Kidney (tissue), 14 donors: ENCODE results near the gene MYO10. TPM values are rescaled to one million over a fixed set of nuclear protein-coding genes. Genes with fewer than 3 reads are reported as not detected.

Source experiments
- DNase-seq, 5 donors: peaks; one replicate each; pipeline ENCODE4 v3.0.0-alpha.2; 2013 to 2020
- FAIRE-seq: peaks from 2 replicates; lab custom pipeline; 2012; peaks lifted over from hg19 to GRCh38; lab: Jason Lieb, UNC
- H3K27ac ChIP-seq, 2 donors: one replicate each; pipeline ENCODE4 v1.7.0; 2013; ENCODE audit warnings: low read depth in 2 of 2, low read length in 2 of 2, inconsistent platforms in 1 of 2
- H3K27me3 ChIP-seq: one replicate; pipeline ENCODE4 v1.7.1; 2013; ENCODE audit warnings: low read length, inconsistent platforms; ENCODE audit not compliant: control insufficient read depth, insufficient read depth
- H3K36me3 ChIP-seq, 3 donors: one replicate each; pipeline versions ENCODE4 v1.7.0 to v1.7.1; 2013; ENCODE audit warnings: low read length in 3 of 3, control low read depth in 1 of 3, inconsistent platforms in 1 of 3; ENCODE audit not compliant: insufficient read depth in 3 of 3, control insufficient read depth in 2 of 3
- H3K4me1 ChIP-seq, 3 donors: one replicate each; pipeline versions ENCODE4 v1.7.0 to v1.7.1; 2013; ENCODE audit warnings: low read length in 3 of 3, inconsistent platforms in 1 of 3, low read depth in 1 of 3; ENCODE audit not compliant: control insufficient read depth in 2 of 3, insufficient read depth in 2 of 3
- H3K4me3 ChIP-seq, 3 donors: one replicate each; pipeline versions ENCODE4 v1.7.0 to v1.8.1; 2013; ENCODE audit warnings: low read length in 3 of 3, control low read depth in 1 of 3, inconsistent platforms in 1 of 3
- H3K9ac ChIP-seq, 3 donors: one replicate each; pipeline versions ENCODE4 v1.7.0 to v1.7.1; 2013; ENCODE audit warnings: low read length in 3 of 3, control low read depth in 1 of 3, inconsistent platforms in 1 of 3
- H3K9me3 ChIP-seq, 3 donors: one replicate each; pipeline versions ENCODE4 v1.7.0 to v1.7.1; 2013; ENCODE audit warnings: low read length in 3 of 3, control low read depth in 1 of 3, inconsistent platforms in 1 of 3; ENCODE audit not compliant: control insufficient read depth in 2 of 3, insufficient read depth in 1 of 3
- intact Hi-C: fragments of 100-400 bp; cut with DNase I; formaldehyde crosslinking; loops from one replicate; pipeline ENCODE4 v1.11.1; 2022
- polyA plus RNA-seq: library from polyadenylated mRNA; stranded (reverse); fragments of 350-450 nt; fragmentation: Illumina TruSeq; extraction: RNeasy Lipid Tissue Mini Kit (QIAGEN cat#74804); gene quantifications from one replicate; pipeline ENCODE4 v1.2.3, GENCODE V29; 2014; ENCODE audit warnings: low read depth, low replicate concordance; ENCODE audit not compliant: insufficient read depth
- total RNA-seq: library from RNA; stranded (reverse); fragmentation: NEBNext Ultra II Directional; extraction: Animal tissue kit (Norgen Biotek cat#: 25700); gene quantifications from one replicate; pipeline ENCODE4 v1.2.1, GENCODE V29; 2021
- TF ChIP-seq, protein P1 (sequence below): IDR thresholded peaks from 3 replicates; pipeline ENCODE4 v1.5.1; 2012; ENCODE audit warnings: mild to moderate bottlenecking, moderate library complexity, borderline replicate concordance; ENCODE audit not compliant: insufficient read depth; ENCODE audit errors: extremely low read depth
- donor health status: control.
- donor health status: control.
- donor health status: control.
- donor health status: control.
- donor health status: control.
- donor health status: DM: yes; HTN: yes; CAD: no.
- donor health status: Normal renal cell carcinoma (clear cell type).

MYO10 gene
- total and polyA plus RNA-seq, 2 donors from 2014 or later = 7.6 to 52.4 TPM

GRCh38 chr5:16644301-16644889 lies 291.7 kb downstream of the MYO10 start:
- no peaks in the 10 kb centered on the region for H3K9me3 ChIP-seq
- H3K36me3 ChIP-seq = no peaks in the 10 kb centered on the region
- FAIRE-seq (no peak), DNase-seq (no peak)
- no peak overlapping the region for H3K9ac ChIP-seq
- H3K4me1 ChIP-seq = no peaks in the 10 kb centered on the region
- no peaks in the 10 kb centered on the region for H3K27me3 ChIP-seq
- TF ChIP-seq, protein P1, sequence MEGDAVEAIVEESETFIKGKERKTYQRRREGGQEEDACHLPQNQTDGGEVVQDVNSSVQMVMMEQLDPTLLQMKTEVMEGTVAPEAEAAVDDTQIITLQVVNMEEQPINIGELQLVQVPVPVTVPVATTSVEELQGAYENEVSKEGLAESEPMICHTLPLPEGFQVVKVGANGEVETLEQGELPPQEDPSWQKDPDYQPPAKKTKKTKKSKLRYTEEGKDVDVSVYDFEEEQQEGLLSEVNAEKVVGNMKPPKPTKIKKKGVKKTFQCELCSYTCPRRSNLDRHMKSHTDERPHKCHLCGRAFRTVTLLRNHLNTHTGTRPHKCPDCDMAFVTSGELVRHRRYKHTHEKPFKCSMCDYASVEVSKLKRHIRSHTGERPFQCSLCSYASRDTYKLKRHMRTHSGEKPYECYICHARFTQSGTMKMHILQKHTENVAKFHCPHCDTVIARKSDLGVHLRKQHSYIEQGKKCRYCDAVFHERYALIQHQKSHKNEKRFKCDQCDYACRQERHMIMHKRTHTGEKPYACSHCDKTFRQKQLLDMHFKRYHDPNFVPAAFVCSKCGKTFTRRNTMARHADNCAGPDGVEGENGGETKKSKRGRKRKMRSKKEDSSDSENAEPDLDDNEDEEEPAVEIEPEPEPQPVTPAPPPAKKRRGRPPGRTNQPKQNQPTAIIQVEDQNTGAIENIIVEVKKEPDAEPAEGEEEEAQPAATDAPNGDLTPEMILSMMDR = no peak
- intact Hi-C loops = no loop called here
- no peak overlapping the region for H3K27ac ChIP-seq
- no peak overlapping the region for H3K4me3 ChIP-seq

- no peak for FAIRE-seq
- Histone ChIP-seq H3K9ac (no peak overlapping the region), H3K27me3 (no peaks in the 10 kb centered on the region), H3K36me3 (no peaks in the 10 kb centered on the region), H3K9me3 (no peaks in the 10 kb centered on the region), H3K4me3 (no peak overlapping the region), H3K4me1 (no peaks in the 10 kb centered on the region), H3K27ac (no peak overlapping the region)
- intact Hi-C loops = no loop called here
- TF ChIP-seq, protein P1 = no peak
- no peak for DNase-seq
These were observed 293.2 kb downstream of the MYO10 start for GRCh38 chr5:16642867-16643266.

DNA sequence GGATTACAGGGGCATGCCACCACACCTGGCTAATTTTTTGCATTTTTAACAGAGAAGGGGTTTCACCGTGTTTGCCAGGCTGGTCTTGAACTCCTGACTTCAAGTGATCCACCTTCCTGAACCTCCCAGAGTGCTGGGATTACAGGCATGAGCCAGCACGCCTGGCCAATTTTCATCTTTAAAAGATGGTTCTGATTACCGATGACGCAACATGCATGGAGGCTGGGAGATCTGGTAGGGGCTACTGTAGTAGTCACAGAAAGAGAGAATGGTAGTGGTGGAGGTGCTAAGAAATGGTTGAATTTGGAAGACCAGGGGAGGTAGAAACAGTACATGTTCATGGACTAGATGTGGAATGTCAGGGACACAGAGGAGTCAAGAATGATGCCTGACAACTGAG lies 296.9 kb downstream of the MYO10 start:
- Histone ChIP-seq H3K27me3 (no peaks in the 10 kb centered on the region), H3K36me3 (no peaks in the 10 kb centered on the region), H3K9me3 (no peaks in the 10 kb centered on the region), H3K27ac (no peak overlapping the region), H3K9ac (no peak overlapping the region), H3K4me3 (no peak overlapping the region), H3K4me1 (no peaks in the 10 kb centered on the region)
- intact Hi-C loops = no loop called here
- TF ChIP-seq, protein P1 = no peak
- FAIRE-seq (no peak), DNase-seq (no peak)

DNA sequence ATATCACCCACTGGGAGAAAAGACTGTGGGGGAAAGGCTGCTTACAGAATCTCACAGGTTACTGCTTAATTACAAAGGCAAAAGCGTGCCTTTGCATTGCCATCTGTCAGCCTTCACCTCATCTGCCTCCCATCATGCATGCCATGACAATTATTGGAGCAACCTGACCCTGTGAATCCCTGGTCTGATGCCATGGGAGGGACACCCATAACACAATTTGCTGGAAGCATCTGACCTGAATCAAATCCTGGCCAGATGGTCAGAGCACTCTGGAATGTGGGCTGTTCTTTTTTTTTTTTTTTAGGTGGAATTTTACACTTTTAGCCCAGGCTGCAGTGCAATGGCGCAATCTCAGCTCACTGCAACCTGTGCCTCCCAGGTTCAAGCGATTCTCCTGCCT lies 307.7 kb downstream of the MYO10 start:
- no peaks in the 10 kb centered on the region for H3K27me3 ChIP-seq
- no peaks in the 10 kb centered on the region for H3K4me1 ChIP-seq
- no peak overlapping the region for H3K4me3 ChIP-seq
- FAIRE-seq = no peak
- H3K9me3 ChIP-seq = no peaks in the 10 kb centered on the region
- DNase-seq = peak in 3 of 5 donors; percentile 7 to 50 (median 12)
- no peak overlapping the region for H3K9ac ChIP-seq
- intact Hi-C loops = no loop called here
- no peaks in the 10 kb centered on the region for H3K36me3 ChIP-seq
- H3K27ac ChIP-seq = no peak overlapping the region
- TF ChIP-seq, protein P1 = no peak
